ENCODE data around the gene BMP3.

DNA sequence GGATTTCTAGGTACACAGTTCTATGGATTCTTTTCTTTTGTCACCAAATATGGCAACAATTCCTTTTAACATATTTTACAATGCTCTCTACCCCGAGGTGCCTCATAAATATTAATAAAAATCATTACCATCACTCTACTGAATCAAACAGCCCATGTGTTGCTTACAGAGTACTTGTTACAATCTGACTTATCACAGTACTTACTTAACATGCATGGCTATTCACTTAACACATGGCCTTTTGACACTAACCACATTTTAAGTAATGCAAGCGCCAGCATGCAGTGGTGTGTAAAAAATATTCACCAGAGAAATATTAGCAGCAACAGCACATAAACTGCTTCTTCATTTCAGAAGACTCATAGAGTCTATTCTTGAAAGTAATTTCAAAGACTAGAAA is 64.9 kb downstream of the BMP3 start:
- TF ChIP-seq CTCF (IDR thresholded peaks at IDR 0.05; ENCODE audit: insufficient read depth, low read depth, low read length), result no peak
- no peak for TF ChIP-seq EZH2 (IDR thresholded peaks at IDR 0.05; ENCODE audit: insufficient read depth, low read length)

All from astrocyte (in vitro differentiated cells and primary cell).